Calu3 (cell line): ENCODE data around the gene PPP1R17. TPM values are rescaled to one million over a fixed set of nuclear protein-coding genes. Genes with fewer than 3 reads are reported as not detected.

Experiments used
- BruUV-seq: library from RNA; stranded (reverse); fragments of 400-500 nt; replicated peaks from 2 replicates; lab custom pipeline; 2021; lab: Mats Ljungman, UMichigan
- CTCF ChIA-PET: fragments of 300-600 bp; sonication (Branson Sonifier 250); formaldehyde crosslinking; loops from one replicate; lab custom pipeline; 2022; ENCODE audit warnings: antibody characterized with exemption; lab: Charles Lee
- DNase-seq: peaks from one replicate; pipeline ENCODE4 v3.0.0; 2022
- H3K27ac Mint-ChIP-seq: one replicate; pipeline ENCODE4 v1.8.0; 2022; ENCODE audit warnings: mixed read lengths; ENCODE audit not compliant: unreplicated experiment
- H3K27me3 Mint-ChIP-seq: one replicate; pipeline ENCODE4 v1.8.0; 2022; ENCODE audit warnings: mixed read lengths; ENCODE audit not compliant: unreplicated experiment
- H3K36me3 Mint-ChIP-seq: one replicate; pipeline ENCODE4 v1.8.0; 2022; ENCODE audit warnings: mild to moderate bottlenecking, moderate library complexity, mixed read lengths; ENCODE audit not compliant: insufficient read depth, unreplicated experiment
- H3K4me1 Mint-ChIP-seq: one replicate; pipeline ENCODE4 v1.8.0; 2022; ENCODE audit warnings: mild to moderate bottlenecking, low read depth, mixed read lengths; ENCODE audit not compliant: unreplicated experiment
- H3K4me3 Mint-ChIP-seq: one replicate; pipeline ENCODE4 v1.8.0; 2022; ENCODE audit warnings: mild to moderate bottlenecking, low read depth, moderate library complexity, mixed read lengths; ENCODE audit not compliant: unreplicated experiment
- H3K9me3 Mint-ChIP-seq: one replicate; pipeline ENCODE4 v1.8.0; 2022; ENCODE audit warnings: low read depth, mixed read lengths; ENCODE audit not compliant: unreplicated experiment
- intact Hi-C: fragments of 100-400 bp; cut with micrococcal nuclease; formaldehyde crosslinking; loops from one replicate; pipeline ENCODE4 v1.10.0; 2022; ENCODE audit not compliant: unreplicated experiment
- total RNA-seq: library from RNA; stranded (reverse); gene quantifications from 2 replicates; pipeline ENCODE4 v1.2.3, GENCODE V29; 2022
- TF ChIP-seq, protein P1 (sequence below): fragments of 200-600 bp; IDR thresholded peaks from one replicate; pipeline ENCODE4 v1.8.0; 2022; ENCODE audit warnings: antibody characterized with exemption; ENCODE audit not compliant: unreplicated experiment

PPP1R17 gene
- total RNA-seq, 1 experiment from 2014 or later, result not detected

- CTCF ChIA-PET, result interaction anchor here (1.0 kb wide), 1 partner anchor 236 kb away, joined by 3 read pairs; no protein-coding TSS in a partner anchor
- Mint-ChIP-seq H3K27ac (no peak overlapping the region), H3K4me3 (no peak overlapping the region), H3K36me3 (no peaks in the 10 kb centered on the region), H3K4me1 (no peaks in the 10 kb centered on the region), H3K27me3 (no peaks in the 10 kb centered on the region), H3K9me3 (peaks cover 4% of the 10 kb centered on the region)
- DNase-seq, result no peak
- BruUV-seq, result no TSS peak
- TF ChIP-seq, protein P1, sequence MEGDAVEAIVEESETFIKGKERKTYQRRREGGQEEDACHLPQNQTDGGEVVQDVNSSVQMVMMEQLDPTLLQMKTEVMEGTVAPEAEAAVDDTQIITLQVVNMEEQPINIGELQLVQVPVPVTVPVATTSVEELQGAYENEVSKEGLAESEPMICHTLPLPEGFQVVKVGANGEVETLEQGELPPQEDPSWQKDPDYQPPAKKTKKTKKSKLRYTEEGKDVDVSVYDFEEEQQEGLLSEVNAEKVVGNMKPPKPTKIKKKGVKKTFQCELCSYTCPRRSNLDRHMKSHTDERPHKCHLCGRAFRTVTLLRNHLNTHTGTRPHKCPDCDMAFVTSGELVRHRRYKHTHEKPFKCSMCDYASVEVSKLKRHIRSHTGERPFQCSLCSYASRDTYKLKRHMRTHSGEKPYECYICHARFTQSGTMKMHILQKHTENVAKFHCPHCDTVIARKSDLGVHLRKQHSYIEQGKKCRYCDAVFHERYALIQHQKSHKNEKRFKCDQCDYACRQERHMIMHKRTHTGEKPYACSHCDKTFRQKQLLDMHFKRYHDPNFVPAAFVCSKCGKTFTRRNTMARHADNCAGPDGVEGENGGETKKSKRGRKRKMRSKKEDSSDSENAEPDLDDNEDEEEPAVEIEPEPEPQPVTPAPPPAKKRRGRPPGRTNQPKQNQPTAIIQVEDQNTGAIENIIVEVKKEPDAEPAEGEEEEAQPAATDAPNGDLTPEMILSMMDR, result no peak
- intact Hi-C loops, result no loop called here
Observed at GRCh38 chr7:31751726-31752125, 64.7 kb downstream of the PPP1R17 start.

Other genes starting within 250 kb of the PPP1R17 start
- gene ITPRID1, start 173.1 kb upstream of the PPP1R17 start, total RNA-seq, result 0.95 and 3.8 TPM in 2 replicates